T-cell (primary cell): ENCODE data around the gene FAH. TPM values are rescaled to one million over a fixed set of nuclear protein-coding genes. Genes with fewer than 3 reads are reported as not detected.

Source experiments
- ATAC-seq, 4 experiments: fragments of 200-7000 bp in 3 of 4; fragments of 150-1000 bp in 1 of 4; cut with Tn5 transposase; replicated peaks in 1 of 4; 1 replicate in 3 of 4; 2 replicates in 1 of 4; pipeline ENCODE4 v1.10.0; 2021; ENCODE audit warnings: moderate library complexity in 3 of 4, mild to moderate bottlenecking in 2 of 4, moderate number of reproducible peaks in 1 of 4
- CTCF ChIA-PET, 2 donors: fragments of 300-600 bp; sonication (Branson Sonifier 250); formaldehyde crosslinking; loops; one replicate each; lab custom pipeline; 2022; ENCODE audit warnings: antibody characterized with exemption in 2 of 2; lab: Charles Lee
- POLR2A ChIA-PET, 2 donors: fragments of 300-600 bp; sonication (Branson Sonifier 250); formaldehyde crosslinking; loops; one replicate each; lab custom pipeline; 2022; ENCODE audit warnings: antibody characterized with exemption in 2 of 2; lab: Charles Lee
- DNase-seq, 35 experiments: peaks; one replicate each; pipeline versions ENCODE4 v3.0.0 to v3.0.0-alpha.2; 2013 to 2023
- H3K27ac ChIP-seq: one replicate; pipeline ENCODE4 v1.5.1; 2013; ENCODE audit warnings: low read length
- H3K27me3 ChIP-seq, 2 experiments: replicated peaks in 1 of 2; 1 replicate in 1 of 2; 2 replicates in 1 of 2; pipeline versions ENCODE4 v1.6.1 to v1.7.0; 2013; ENCODE audit warnings: low read length in 1 of 2, mixed read lengths in 1 of 2; ENCODE audit not compliant: control insufficient read depth in 2 of 2, insufficient read depth in 2 of 2; ENCODE audit errors: extremely low read depth in 1 of 2
- H3K36me3 ChIP-seq, 2 donors: 1 replicate in 1 of 2; 2 replicates in 1 of 2; pipeline versions ENCODE4 v1.6.1 to v1.7.0; 2013; ENCODE audit warnings: low read length in 1 of 2; ENCODE audit not compliant: control insufficient read depth in 2 of 2, insufficient read depth in 1 of 2; ENCODE audit errors: extremely low read depth in 1 of 2
- H3K4me1 ChIP-seq, 2 experiments: 1 replicate in 1 of 2; 2 replicates in 1 of 2; pipeline versions ENCODE4 v1.6.1 to v1.7.0; 2013; ENCODE audit warnings: low read length in 2 of 2, mixed read lengths in 1 of 2; ENCODE audit not compliant: insufficient read depth in 2 of 2, control insufficient read depth in 1 of 2; ENCODE audit errors: extremely low read depth in 1 of 2
- H3K4me3 ChIP-seq, 2 donors: 1 replicate in 1 of 2; 2 replicates in 1 of 2; pipeline versions ENCODE4 v1.5.1 to v1.7.0; 2013; ENCODE audit warnings: mild to moderate bottlenecking in 2 of 2, low read length in 1 of 2, moderate library complexity in 1 of 2; ENCODE audit not compliant: control insufficient read depth in 1 of 2; ENCODE audit errors: extremely low read depth in 1 of 2
- H3K9me3 ChIP-seq: 2 replicates; pipeline ENCODE4 v1.7.0; 2013
- H3K27ac Mint-ChIP-seq, 2 donors: one replicate each; pipeline ENCODE4 v1.8.0; 2020 to 2021; ENCODE audit warnings: mild to moderate bottlenecking in 2 of 2, mixed read lengths in 2 of 2
- H3K27me3 Mint-ChIP-seq, 2 donors: one replicate each; pipeline ENCODE4 v1.8.0; 2021 to 2022; ENCODE audit warnings: mixed read lengths in 2 of 2
- H3K36me3 Mint-ChIP-seq: one replicate; pipeline ENCODE4 v1.8.0; 2021; ENCODE audit warnings: mixed read lengths
- H3K4me1 Mint-ChIP-seq, 3 donors: one replicate each; pipeline ENCODE4 v1.8.0; 2020 to 2022; ENCODE audit warnings: mixed read lengths in 3 of 3, mild to moderate bottlenecking in 1 of 3
- H3K4me3 Mint-ChIP-seq, 3 donors: one replicate each; pipeline ENCODE4 v1.8.0; 2020 to 2022; ENCODE audit warnings: mild to moderate bottlenecking in 3 of 3, mixed read lengths in 3 of 3, moderate library complexity in 3 of 3
- H3K9me3 Mint-ChIP-seq, 3 donors: one replicate each; pipeline ENCODE4 v1.8.0; 2020 to 2022; ENCODE audit warnings: mixed read lengths in 3 of 3
- WGBS: methylation state at CpG from one replicate; pipeline ENCODE4 v1.1.5; 2013; ENCODE audit warnings: missing lambda C conversion rate; ENCODE audit not compliant: insufficient coverage; 5-methylcytosine and 5-hydroxymethylcytosine counted together
- total RNA-seq, 35 experiments: library from RNA in 6 of 35; stranded (reverse) in 6 of 35; fragments of 120-200 nt in 1 of 35; gene quantifications; one replicate each; pipeline versions ENCODE4 v1.2.1 to v1.2.4 and lab custom pipeline; 2013 to 2026

The FAH gene
- total RNA-seq, 5 donors from 2014 or later (not counting 1 experiment from before 2014, with no cell fraction given) = 5.2 to 9.4 (median 6.8) TPM

GRCh38 chr15:80179935-80180334 lies 27.1 kb downstream of the FAH start:
- peaks cover 38% of the 10 kb centered on the region for H3K36me3 Mint-ChIP-seq
- H3K4me1 Mint-ChIP-seq = no peaks in the 10 kb centered on the region
- Histone ChIP-seq H3K9me3 (no peaks in the 10 kb centered on the region), H3K27me3 (no peaks in the 10 kb centered on the region), H3K4me3 (no peak overlapping the region), H3K27ac (no peak overlapping the region), H3K4me1 (no peaks in the 10 kb centered on the region), H3K36me3 (peaks cover 1 to 5% of the 10 kb centered on the region in 2 donors)
- ChIA-PET POLR2A (no interaction called here), CTCF (no interaction called here)
- DNase-seq = no peak
- no peaks in the 10 kb centered on the region for H3K27me3 Mint-ChIP-seq
- no peak overlapping the region for H3K27ac Mint-ChIP-seq
- no peaks in the 10 kb centered on the region for H3K9me3 Mint-ChIP-seq
- no peak overlapping the region for H3K4me3 Mint-ChIP-seq
- WGBS = 89% methylated on average over 16 of the region's 16 CpGs
- ATAC-seq = no peak

- no peaks in the 10 kb centered on the region for H3K4me1 Mint-ChIP-seq
- Histone ChIP-seq H3K27me3 (no peaks in the 10 kb centered on the region), H3K4me1 (no peaks in the 10 kb centered on the region), H3K4me3 (no peak overlapping the region), H3K9me3 (no peaks in the 10 kb centered on the region), H3K27ac (no peak overlapping the region), H3K36me3 (peaks cover 0 to 7% of the 10 kb centered on the region in 2 donors)
- POLR2A ChIA-PET = no interaction called here
- no peak overlapping the region for H3K27ac Mint-ChIP-seq
- DNase-seq (no peak), ATAC-seq (no peak)
- CTCF ChIA-PET = no interaction called here
- no peaks in the 10 kb centered on the region for H3K27me3 Mint-ChIP-seq
- no peak overlapping the region for H3K4me3 Mint-ChIP-seq
- no peaks in the 10 kb centered on the region for H3K9me3 Mint-ChIP-seq
- H3K36me3 Mint-ChIP-seq = peaks cover 43% of the 10 kb centered on the region
- 83% methylated on average over 5 of the region's 7 CpGs for WGBS
Measured at GRCh38 chr15:80180468-80180867, 27.7 kb downstream of the FAH start.

- CTCF ChIA-PET = no interaction called here
- Histone ChIP-seq H3K27ac (no peak overlapping the region), H3K9me3 (no peaks in the 10 kb centered on the region), H3K27me3 (no peaks in the 10 kb centered on the region), H3K36me3 (peaks cover 0 to 7% of the 10 kb centered on the region in 2 donors), H3K4me3 (no peak overlapping the region), H3K4me1 (no peaks in the 10 kb centered on the region)
- POLR2A ChIA-PET = no interaction called here
- no peak for ATAC-seq
- Mint-ChIP-seq H3K4me3 (no peak overlapping the region), H3K27me3 (no peaks in the 10 kb centered on the region), H3K36me3 (peaks cover 41% of the 10 kb centered on the region), H3K4me1 (no peaks in the 10 kb centered on the region), H3K9me3 (no peaks in the 10 kb centered on the region), H3K27ac (no peak overlapping the region)
- 97% methylated on average over 10 of the region's 10 CpGs for WGBS
- no peak for DNase-seq
Measured at GRCh38 chr15:80180986-80181385, 28.2 kb downstream of the FAH start.

- H3K36me3 ChIP-seq = peaks cover 0 to 7% of the 10 kb centered on the region in 2 donors
- H3K27me3 Mint-ChIP-seq = no peaks in the 10 kb centered on the region
- CTCF ChIA-PET = no interaction called here
Measured at GRCh38 chr15:80182611-80183261, 29.9 kb downstream of the FAH start.

GRCh38 chr15:80183306-80183705 lies 30.5 kb downstream of the FAH start:
- 97% methylated on average over 9 of the region's 10 CpGs for WGBS
- no peak overlapping the region for H3K4me3 Mint-ChIP-seq
- DNase-seq = no peak
- H3K9me3 Mint-ChIP-seq = no peaks in the 10 kb centered on the region
- Histone ChIP-seq H3K36me3 (peaks cover 0 to 7% of the 10 kb centered on the region in 2 donors), H3K27ac (no peak overlapping the region), H3K27me3 (no peaks in the 10 kb centered on the region), H3K9me3 (no peaks in the 10 kb centered on the region), H3K4me3 (no peak overlapping the region), H3K4me1 (no peaks in the 10 kb centered on the region)
- H3K27ac Mint-ChIP-seq = no peak overlapping the region
- ATAC-seq = no peak
- ChIA-PET CTCF (no interaction called here), POLR2A (no interaction called here)
- H3K36me3 Mint-ChIP-seq = peaks cover 59% of the 10 kb centered on the region
- H3K27me3 Mint-ChIP-seq = no peaks in the 10 kb centered on the region
- H3K4me1 Mint-ChIP-seq = no peaks in the 10 kb centered on the region

More at GRCh38 chr15:80182611-80183261, 29.9 kb downstream of the FAH start:
- Mint-ChIP-seq H3K27ac (no peak overlapping the region), H3K9me3 (no peaks in the 10 kb centered on the region), H3K4me1 (no peaks in the 10 kb centered on the region), H3K36me3 (peaks cover 55% of the 10 kb centered on the region), H3K4me3 (no peak overlapping the region)
- DNase-seq (no peak), ATAC-seq (no peak)
- Histone ChIP-seq H3K4me3 (no peak overlapping the region), H3K9me3 (no peaks in the 10 kb centered on the region), H3K27me3 (no peaks in the 10 kb centered on the region), H3K4me1 (no peaks in the 10 kb centered on the region), H3K27ac (no peak overlapping the region)
- WGBS = 100% methylated on average over 5 of the region's 5 CpGs
- POLR2A ChIA-PET = no interaction called here

GRCh38 chr15:80183886-80184285 lies 31.1 kb downstream of the FAH start:
- H3K9me3 ChIP-seq = no peaks in the 10 kb centered on the region
- Mint-ChIP-seq H3K9me3 (no peaks in the 10 kb centered on the region), H3K4me1 (no peaks in the 10 kb centered on the region), H3K27me3 (no peaks in the 10 kb centered on the region), H3K27ac (no peak overlapping the region), H3K4me3 (no peak overlapping the region), H3K36me3 (peaks cover 60% of the 10 kb centered on the region)
- no peak for ATAC-seq
- 92% methylated on average over 3 of the region's 6 CpGs for WGBS
- no peaks in the 10 kb centered on the region for H3K27me3 ChIP-seq
- no peak for DNase-seq
- no peaks in the 10 kb centered on the region for H3K4me1 ChIP-seq
- no peak overlapping the region for H3K27ac ChIP-seq
- CTCF ChIA-PET = no interaction called here
- H3K36me3 ChIP-seq = peaks cover 0 to 7% of the 10 kb centered on the region in 2 donors
- POLR2A ChIA-PET = no interaction called here
- H3K4me3 ChIP-seq = no peak overlapping the region
